Measurements from ENCODE around the gene PBX1.

The PBX1 gene

DNA sequence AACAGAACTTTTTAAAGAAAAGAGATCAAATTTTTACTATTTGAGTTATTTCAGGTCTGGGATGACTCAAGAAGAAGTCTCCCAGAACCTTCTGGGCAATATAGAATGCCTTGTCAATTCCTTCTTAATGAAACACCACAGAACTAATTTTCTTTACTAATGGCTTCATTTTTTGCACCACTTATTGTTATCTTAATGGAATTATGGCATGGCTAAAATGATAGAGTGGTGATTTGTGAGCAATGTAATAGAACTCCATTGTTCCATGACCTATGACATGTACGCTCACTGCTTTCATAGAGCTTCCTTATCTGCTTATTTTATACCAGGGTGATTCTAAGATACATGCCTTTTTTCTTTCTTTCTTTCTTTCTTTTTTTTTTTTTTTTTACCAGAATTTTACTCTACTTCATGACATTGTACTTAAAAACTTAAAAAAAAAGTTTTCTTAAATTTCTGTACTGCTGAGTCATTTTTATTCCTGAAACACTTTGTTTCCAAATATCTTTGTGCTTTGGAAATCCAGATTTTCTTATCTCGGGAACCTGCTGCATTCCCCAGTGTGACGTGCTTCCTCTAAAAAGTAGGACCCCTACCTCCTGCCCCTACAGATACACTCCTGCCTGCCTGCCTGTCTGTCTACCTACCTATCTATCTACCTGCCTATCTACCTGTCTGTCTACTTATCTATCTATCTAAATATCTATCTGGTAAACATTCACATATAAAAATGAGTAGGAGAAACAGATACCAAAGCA is 284.9 kb downstream of the PBX1 start:
- no peak for DNase-seq

DNA sequence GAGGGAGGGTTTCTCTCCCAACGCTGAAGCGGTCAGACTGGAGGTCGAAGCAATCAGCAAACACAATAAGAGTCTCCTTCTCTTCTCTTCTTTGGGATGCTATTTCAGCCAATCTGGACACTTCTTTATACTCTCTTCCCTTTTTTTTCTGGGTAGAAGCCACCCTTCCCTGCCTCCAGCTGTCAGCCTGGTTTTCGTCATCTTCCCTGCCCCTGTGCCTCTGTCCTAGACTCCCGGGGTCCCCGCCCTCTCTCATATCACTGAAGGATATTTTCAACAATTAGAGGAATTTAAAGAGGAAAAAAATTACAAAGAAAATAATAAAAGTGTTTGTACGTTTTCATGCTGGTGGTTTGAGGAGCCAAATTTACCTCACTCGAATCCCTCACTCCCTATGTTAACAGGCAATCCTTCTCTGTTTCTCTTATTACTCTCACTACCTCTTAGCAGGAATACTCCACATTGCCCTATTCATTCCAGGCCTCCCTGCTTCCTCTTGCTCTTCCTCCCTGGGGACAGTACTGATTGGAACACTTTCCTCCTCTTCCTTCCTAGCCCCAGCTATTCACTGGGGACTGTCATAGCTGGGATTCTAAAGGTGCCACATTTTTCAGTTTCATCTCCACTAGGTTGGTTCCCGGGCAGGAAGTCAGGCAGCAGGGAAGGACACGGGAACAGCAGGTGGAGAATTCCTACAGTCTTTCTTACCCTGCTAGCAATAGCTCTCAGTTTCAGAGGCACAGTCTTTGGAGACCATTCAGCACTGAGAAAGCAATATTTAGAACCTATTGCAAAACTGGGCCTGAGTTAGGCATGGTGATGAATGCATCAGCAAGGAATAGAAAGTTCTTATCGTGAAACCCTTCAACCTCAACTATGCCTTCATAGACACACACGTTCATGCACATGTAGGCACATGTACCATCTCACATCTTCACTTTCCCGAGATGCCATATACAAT is 288.0 kb downstream of the PBX1 start:
- no peak for DNase-seq

DNA sequence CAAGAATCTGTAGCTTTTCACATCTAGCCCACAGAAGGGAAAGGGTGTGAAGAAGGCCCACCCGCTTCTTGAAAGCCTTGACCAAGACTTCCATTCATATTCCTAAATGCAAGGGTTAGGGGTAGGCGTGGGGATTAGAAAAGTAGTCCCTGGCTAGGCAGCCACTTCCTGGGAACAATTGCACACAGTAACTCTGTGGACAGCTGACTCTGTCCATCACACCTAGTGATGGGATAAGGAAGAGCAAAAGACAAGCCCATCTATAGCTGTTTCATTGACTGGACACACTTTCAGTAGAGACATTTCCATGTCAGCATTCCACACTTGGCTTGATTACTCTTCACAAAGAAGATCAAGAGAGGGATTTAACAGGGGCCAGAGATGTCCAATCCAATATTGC is 294.2 kb downstream of the PBX1 start:
- no peak for DNase-seq

DNA sequence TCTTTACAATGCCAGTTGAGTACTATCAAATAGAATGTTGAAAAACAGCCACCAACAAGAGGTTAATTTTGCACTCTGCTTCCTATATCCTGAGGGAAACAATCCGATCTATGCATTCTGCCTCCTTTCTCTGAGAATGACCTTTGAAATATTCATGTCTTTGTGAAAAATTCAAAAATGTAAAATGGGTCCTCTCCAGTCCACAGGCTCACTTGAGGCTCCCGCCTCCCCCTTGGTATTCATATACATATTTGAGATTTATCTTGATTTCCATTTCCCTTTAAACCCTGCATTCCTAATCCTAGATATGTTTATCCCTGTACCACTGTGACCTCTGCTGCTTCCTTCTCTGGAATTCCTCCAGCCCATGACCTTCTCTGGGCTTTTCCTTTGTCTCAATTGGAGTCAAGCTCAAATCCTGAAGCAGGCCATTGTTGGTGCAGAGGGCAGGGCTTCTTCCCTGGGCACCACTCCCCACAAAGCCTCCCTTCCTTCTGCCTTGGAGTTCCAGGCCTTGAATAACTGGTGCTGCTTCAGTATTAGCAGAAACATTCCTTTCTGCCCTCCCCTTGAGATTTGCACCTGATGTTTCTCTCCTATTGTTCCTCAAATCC is 296.8 kb downstream of the PBX1 start:
- no peak for DNase-seq

DNA sequence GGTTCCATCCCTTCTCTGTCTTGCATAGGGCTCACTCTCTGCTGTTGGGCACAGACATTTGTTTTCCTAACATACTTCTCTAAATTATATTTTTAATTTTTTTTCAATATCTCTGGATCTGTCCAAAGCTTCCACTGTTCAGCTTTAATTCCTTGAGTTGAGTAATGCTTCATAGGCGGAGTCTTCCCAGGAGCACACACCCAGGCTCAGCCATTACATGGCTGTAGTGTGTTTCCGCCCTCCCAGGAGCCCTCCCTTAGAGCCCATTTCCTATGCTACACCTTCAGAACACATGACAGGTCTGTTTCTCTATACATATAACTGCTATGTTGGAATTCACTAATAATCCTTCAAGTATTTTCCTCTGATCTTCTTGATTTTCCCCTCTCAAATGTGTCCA is 297.4 kb downstream of the PBX1 start:
- DNase-seq, result no peak

DNA sequence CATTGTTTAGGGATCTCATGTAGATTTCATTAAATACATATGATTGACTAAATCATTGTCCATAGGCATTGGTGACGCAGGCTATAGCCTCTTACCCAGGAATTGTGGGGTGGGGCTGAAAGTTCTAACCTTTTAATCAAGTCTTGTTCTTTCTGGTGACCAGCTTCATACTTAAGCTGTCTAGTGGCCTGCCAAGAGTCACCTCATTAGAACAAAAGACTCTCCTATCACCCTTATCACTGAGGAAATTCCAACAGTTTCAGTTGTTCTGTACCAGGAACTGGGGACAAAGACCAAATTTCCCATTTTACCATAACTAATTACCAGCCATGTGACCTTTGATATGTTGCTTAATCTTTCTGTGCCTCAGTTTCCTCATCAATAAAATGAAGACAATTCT is 298.5 kb downstream of the PBX1 start:
- no peak for DNase-seq

DNA sequence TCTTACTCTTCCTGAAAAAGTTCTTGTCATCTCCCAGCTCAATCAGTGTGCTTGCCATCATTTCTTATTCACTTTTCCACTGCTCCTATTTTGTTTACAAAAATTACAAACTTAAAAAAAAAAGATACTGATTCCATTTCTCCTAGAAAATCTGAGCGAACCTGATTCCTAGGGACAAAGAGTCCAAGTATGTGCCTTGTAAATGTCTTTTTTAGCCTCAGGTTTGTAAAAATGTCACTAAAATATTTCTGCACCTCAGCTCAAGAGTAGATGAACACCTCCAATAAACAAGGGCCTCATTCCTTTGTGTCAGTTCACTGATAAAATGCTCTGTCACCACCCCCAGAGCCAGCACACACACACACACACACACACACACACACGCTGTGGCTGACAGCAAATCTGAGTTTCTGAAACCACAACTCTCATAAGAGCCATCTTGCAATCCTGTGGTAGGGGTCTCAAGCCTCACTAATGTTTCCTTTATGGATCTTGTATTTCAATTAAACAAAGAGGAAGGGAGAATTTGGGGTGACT is 299.2 kb downstream of the PBX1 start:
- DNase-seq, result no peak

DNA sequence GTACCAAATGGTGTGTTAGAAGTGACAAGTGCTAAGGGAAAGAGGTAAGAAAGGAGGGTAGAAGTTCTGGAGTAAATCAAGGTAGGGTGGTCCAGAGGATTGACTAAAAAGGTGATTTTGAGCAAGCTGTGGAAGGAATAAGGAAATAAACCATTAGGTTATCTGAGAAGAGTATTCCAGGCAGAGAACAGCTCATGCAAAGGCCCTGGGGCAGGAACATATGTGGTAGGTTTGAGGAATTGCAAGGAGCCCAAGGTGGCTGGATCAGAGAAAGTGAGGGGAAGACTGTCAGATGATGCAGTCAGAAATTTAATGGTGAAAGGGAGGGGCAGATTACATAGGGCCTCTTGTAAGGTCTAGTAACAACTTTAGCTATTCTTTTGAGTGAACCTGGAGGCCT is 302.6 kb downstream of the PBX1 start:
- DNase-seq, result no peak

DNA sequence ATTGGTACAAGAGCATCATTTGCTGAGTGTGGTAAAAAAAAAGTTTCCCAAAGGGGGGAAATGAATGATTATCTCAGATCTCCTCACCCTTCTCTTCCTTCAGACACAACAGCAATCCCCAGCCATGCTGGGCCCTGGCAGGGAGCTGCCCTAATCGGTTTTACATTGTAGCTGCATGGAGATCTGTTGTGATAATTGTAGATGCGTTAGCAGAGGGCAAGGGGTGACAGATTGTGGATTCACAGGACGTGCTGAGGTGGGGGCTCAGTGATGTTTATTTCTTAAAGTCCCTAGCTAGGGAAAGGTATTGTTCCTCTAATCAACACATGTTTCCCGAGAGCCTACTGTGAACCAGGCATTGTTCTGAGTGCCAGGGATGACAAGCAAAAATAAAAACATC is 304.1 kb downstream of the PBX1 start:
- DNase-seq, result no peak

DNA sequence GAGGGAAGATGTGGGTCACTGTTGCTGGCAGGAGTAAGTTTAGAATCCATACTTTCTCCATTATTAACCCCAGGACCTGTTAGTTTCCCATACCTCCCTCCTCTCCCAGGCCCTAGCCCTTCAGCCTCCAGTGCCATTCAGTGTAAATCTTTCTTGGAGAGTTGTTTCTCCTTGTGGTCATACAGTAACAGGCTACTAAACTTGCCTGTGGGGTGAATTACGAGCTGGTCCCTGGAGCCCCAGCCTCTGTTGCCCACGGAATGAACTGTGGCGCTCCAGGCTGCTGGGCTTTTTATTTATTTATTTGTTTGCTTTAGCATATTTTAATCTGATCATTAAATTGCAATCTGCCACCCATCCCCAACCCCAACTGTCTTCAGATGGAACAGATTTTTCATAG is 305.2 kb downstream of the PBX1 start:
- no peak for DNase-seq

DNA sequence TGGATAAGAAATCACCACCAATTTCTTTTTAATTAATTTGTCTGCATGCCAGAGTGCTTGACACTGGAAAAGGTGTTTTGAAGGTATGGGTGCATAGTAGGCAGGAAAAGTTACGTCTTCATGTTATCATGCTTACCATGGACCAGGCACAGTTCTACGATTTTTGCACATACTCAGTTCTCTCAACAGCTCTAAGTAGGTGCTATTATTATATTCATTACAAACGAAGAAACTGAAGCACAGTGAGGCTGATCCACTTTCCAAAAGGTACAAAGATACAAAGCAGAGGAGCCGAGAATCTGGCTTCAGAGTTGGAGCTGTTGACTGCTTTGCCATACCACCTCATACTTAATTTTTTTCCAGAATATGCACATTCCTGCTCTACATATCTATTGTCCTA is 306.4 kb downstream of the PBX1 start:
- no peak for DNase-seq

DNA sequence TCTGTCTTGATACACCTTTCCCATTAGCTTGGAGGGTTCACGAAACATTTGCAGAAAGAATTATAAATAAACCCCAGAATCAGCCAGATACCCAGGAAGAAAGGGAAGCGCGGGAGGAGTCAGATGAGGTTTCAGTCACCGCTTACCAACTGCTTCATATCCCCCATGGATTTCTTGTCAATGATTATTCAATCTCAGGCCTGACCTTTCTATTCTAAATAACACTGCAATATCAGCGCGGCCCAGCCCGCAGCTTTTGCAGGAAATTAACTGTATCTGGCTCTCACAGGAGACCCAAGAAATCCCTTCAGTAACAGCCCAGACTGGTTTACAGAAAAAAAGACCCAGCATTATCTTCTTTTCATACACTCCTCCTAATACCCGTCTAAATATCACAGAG is 308.6 kb downstream of the PBX1 start:
- DNase-seq, result no peak

DNA sequence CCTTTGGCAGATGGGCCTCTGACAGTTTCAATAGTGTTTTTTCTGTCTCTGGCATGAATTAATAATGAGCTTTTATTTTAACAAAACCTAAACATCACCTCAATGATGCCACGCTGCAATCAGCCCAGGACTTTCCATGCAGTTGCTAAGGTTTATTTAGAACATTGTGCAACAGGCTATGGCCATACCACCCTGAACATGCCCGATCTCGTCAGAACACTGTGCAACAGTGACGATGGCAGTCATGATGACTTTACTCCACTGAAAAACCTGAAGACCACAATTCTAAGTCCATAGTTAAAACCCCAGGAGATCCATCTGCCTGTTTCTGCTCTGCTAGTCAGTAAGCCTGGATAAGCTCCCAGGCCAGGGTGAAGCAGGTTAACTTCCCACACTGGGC is 310.0 kb downstream of the PBX1 start:
- DNase-seq, result no peak

DNA sequence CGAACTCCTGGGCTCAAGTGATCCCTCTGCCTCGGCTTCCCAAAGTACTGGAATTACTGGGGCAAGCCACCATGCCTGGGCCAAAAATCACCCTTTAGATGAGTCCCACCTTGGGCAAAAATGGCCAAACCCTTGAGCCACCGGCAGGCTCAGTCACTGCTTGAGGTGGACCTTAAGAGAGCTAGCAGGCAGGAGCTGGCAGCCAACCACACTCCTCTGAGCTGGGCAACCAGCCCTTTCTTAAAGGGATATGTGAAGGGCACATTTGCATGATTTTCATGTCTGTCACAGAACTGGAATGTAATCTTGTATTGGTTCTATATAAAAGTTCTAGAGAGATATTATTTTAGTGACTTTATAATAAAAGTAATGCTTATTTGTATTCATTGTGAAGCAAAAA is 316.5 kb downstream of the PBX1 start:
- DNase-seq, result no peak

DNA sequence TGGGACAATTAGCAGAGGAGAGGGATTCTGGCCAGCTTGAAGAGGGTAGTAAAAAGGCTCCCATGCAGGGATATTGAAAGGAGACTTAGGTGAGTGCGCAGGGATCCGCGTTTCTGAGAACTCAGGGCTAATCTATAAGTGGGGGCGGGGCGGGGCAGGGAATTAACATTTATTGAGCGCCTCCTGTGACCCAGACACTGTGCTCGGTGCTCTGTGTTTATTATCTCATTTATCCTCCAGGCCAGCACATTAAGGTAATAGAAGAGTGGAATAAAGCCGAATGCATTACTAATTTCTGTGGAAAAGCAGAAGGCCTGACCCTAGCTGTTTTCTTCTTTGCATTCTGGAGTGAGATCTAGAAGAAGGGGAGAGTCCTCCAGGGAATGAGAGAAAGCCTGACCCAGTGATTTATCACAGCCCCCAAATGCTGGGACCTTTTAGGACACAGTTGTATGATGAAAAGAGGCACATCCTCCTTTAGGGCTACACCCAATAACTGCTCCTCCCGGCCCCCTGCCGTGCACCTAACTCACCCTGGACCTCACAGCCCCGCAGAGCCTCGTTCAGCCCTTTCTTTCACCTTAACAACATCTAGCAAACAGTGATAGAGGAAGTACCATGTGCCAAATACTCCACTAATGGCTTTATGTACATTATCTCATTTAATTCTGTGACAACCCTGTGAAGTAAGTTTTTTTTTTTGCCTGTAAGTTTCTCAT is 317.6 kb downstream of the PBX1 start:
- DNase-seq, result no peak

DNA sequence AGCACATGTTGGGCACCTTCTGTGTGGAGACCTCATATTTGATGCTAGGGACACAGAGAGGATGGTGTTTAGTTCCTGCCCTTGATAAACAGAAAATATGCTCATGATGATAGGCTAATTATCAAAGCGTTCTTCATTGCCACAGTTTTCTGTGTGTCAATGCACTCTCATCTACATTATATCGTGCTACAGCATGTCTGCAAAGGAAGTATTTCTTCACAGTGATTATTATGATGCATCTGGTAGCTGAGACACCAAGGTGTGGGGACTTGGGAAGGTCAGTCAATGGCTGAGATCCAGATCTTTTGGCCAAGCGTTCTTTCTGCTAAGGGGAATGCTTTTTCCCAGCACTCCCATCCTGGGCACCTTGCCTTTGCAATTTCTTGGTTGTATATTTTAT is 321.2 kb downstream of the PBX1 start:
- no peak for DNase-seq

DNA sequence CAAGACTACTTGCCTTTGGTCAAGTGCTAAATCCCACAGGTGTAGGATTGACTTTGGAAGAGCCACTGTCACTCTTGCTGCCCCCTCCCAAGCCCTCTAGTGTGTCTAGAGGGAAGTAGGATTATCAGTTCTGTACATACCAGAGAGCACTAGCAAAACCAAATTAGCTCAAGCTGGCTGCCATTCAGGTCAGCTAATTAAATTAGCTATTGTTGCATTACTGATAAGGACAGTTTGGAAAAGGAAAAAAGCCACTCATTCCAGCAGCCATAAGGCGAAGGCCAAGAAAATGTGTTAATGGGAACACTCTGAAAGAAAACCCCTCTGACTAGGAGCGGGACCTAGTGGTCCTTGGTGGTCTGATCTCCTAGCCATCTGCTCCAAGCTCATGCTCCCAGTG is 321.7 kb downstream of the PBX1 start:
- no peak for DNase-seq

DNA sequence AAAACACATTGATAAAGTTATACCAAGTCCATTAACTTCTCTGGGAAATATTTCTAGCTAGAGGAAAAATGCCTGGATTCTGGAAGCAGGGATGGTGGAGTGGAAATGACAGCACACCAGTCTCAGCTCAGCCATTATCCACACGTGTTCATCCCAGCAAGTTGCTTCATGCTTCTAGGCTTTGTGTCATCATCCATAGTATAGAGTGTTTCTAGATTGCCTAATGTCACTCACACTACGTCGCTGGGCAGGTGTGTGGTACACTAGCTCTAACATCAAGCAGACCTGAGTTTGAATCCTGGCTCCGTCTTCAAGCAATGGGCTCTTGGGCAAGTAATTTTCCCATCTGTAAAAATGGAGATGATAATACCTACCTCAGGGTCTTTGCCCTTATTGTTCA is 326.3 kb downstream of the PBX1 start:
- no peak for DNase-seq

DNA sequence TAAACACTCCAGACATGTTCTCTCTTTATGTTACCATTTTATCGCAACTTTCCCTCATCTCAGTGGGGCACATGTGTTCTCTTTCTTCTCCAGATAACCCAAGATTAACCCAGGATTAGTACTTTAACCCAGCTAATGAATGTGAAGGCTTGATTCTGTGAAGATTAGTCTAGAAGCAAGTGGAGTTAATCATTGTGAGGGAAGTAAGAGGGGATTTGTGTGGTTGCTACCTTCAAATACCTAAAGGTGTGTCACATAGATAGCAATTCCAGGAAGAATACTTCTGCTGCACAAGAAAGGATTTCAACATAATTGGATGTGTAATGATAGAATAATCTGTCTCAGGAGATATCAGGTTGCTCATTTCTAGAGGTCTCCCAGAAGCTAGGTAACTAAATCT is 327.1 kb downstream of the PBX1 start:
- DNase-seq, result no peak

DNA sequence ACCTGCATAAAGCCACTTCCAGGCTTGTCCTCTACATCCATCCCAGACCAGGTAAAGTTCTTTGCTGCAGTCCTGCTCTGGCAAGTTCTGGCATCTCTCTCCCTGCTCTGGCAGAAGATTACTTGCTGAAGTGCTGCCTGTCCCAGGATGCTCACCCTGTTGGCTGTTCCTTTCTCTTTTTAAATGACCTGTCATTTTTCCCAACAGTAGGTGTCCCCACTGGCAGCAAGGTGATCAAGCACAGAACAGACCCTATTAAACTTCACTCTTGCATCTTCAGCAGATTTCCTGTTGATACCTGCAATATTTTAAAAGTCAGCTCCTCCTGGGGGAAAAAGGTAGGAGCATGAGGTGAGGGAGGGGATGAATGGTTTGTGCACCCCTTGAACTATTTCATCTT is 332.6 kb downstream of the PBX1 start:
- no peak for DNase-seq

DNA sequence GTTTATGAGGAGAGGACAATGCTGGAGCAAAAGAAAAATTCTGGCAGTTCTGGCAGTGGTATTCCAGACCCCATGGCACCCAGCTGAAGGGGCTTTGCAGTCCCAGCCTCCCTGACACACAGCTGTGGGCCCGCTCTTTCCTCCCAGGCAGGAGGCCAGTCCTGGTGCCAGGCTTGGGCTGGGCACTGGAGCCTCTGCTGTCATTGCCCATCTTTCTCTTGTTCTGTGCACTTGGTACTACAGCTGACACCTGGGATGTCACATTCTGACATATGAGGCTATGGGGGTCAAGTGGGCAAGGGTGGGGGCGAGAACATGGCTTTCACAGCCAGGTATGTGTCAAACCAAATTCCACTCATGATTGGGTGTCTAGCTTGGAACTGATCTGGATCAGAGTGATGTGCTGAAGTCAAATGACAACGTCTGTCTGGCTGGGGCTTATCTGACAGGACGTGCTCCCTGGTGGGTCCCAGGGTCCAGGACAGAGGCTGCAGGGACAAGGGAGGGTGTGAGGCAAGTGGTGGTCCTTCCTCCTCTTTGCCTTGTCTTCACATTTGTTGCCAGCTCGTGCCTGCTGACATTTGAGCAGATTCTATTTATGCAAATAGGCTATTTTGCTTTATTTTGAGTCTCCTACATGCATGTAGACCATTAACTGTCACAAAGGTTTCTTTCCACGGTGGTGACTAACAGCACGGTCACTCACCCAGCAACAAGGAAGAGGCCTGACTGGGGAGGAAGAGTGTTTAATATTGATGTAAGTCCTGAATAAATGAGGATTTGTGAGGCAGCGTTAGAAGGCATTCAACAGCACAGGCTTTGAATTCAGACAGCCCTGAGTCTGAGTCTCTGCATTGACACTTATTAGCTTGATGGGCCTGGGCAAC is 336.3 kb downstream of the PBX1 start:
- DNase-seq, result no peak

DNA sequence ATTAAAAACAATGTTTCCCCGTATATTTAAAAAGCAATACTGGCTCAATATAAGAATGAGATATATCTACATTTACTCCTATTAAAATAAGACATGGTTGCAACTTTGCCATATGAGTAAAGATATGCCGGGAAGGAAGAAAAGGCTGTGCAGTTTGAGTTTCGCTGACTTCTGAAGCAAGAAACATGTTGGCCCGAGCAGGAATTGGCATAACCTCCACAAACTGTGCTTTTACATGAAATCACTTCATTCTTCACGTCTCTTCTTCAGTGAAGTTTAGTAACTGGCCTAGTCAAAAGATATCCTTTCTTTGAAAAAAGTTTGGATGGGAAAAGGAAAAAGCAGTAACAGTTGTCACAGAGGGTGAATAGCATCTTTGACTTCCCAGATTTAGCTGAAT is 342.0 kb downstream of the PBX1 start:
- no peak for DNase-seq
